Gastroesophageal sphincter (tissue), 4 donors: ENCODE measurements around the gene SH3PXD2B. TPM values are rescaled to one million over a fixed set of nuclear protein-coding genes. Genes with fewer than 3 reads are reported as not detected.

Experiments used
- ATAC-seq: fragments of 150-250 bp; one replicate; pipeline ENCODE4 v1.9.1; 2016; ENCODE audit warnings: mild to moderate bottlenecking, moderate library complexity
- H3K27ac ChIP-seq, 4 donors: fragments of 200-600 bp; sonication (generic) in 3 of 4; 1 replicate in 3 of 4; 2 replicates in 1 of 4; pipeline ENCODE4 v1.5.1; 2016 to 2019
- H3K27me3 ChIP-seq: fragments of 200-600 bp; sonication (generic); one replicate; pipeline ENCODE4 v1.5.1; 2019
- H3K36me3 ChIP-seq, 2 donors: fragments of 200-600 bp; sonication (generic); one replicate each; pipeline ENCODE4 v1.5.1; 2019; ENCODE audit warnings: control low read depth in 1 of 2
- H3K4me1 ChIP-seq, 3 donors: fragments of 200-600 bp; sonication (generic); 1 replicate in 2 of 3; 2 replicates in 1 of 3; pipeline ENCODE4 v1.5.1; 2016 to 2019; ENCODE audit warnings: control low read depth in 2 of 3
- H3K4me3 ChIP-seq, 2 donors: fragments of 200-600 bp; sonication (generic); one replicate each; pipeline ENCODE4 v1.5.1; 2019; ENCODE audit warnings: mild to moderate bottlenecking in 1 of 2, moderate library complexity in 1 of 2
- H3K9me3 ChIP-seq, 3 donors: fragments of 200-600 bp; sonication (generic); one replicate each; pipeline ENCODE4 v1.5.1; 2017 to 2019; ENCODE audit warnings: control low read depth in 2 of 3
- CTCF ChIP-seq, 4 experiments: fragments of 200-600 bp in 2 of 4; fragments of 450-650 bp in 2 of 4; sonication (generic) in 1 of 4; IDR thresholded peaks; one replicate each; pipeline ENCODE4 v1.5.1; 2017 to 2019; ENCODE audit warnings: antibody characterized with exemption in 4 of 4, mild to moderate bottlenecking in 2 of 4, moderate library complexity in 2 of 4
- EP300 ChIP-seq: sonication (generic); formaldehyde crosslinking; IDR thresholded peaks from one replicate; pipeline ENCODE4 v1.6.1; 2017; ENCODE audit warnings: antibody characterized with exemption, mild to moderate bottlenecking
- POLR2A ChIP-seq, 2 donors: fragments of 450-650 bp; IDR thresholded peaks; one replicate each; pipeline ENCODE4 v1.6.1; 2017; ENCODE audit warnings: antibody characterized with exemption in 2 of 2, mild to moderate bottlenecking in 2 of 2, moderate library complexity in 1 of 2
- POLR2AphosphoS5 ChIP-seq: sonication (generic); formaldehyde crosslinking; IDR thresholded peaks from one replicate; pipeline ENCODE4 v1.6.1; 2017; ENCODE audit warnings: antibody characterized with exemption
- WGBS, 2 donors: methylation state at CpG; one replicate each; pipeline ENCODE4 v1.1.5; 2018; ENCODE audit warnings: low coverage in 1 of 2; 5-methylcytosine and 5-hydroxymethylcytosine counted together
- total RNA-seq, 4 donors: library from RNA; depleted of rRNA; stranded (reverse); fragments of >200 nt; gene quantifications; one replicate each; pipeline ENCODE4 v1.1.0, GENCODE V29; 2016

Gene SH3PXD2B
- total RNA-seq, 4 donors from 2014 or later = 40.2 to 80.9 (median 56.0) TPM

- H3K27me3 ChIP-seq = no peaks in the 10 kb centered on the region
- H3K4me1 ChIP-seq = no peaks in the 10 kb centered on the region
- no peaks in the 10 kb centered on the region for H3K9me3 ChIP-seq
- no peak for TF ChIP-seq POLR2A (IDR thresholded peaks at IDR 0.05)
- TF ChIP-seq EP300 = no peak
- TF ChIP-seq CTCF (IDR thresholded peaks at IDR 0.05) = no peak
- TF ChIP-seq POLR2AphosphoS5 = no peak
- ATAC-seq = no peak
- H3K27ac ChIP-seq = no peak overlapping the region
- peaks cover 0 to 95% of the 10 kb centered on the region in 2 donors for H3K36me3 ChIP-seq
- no peak overlapping the region for H3K4me3 ChIP-seq
- WGBS, 2 donors = 81% methylated on average over 2 of the region's 4 CpGs; no CpG with 5 or more reads in 1 of the 2 donors
Measured at GRCh38 chr5:172362755-172363154, 91.6 kb downstream of the SH3PXD2B start.

- Histone ChIP-seq H3K9me3 (no peaks in the 10 kb centered on the region), H3K36me3 (peaks cover 0 to 96% of the 10 kb centered on the region in 2 donors), H3K27me3 (no peaks in the 10 kb centered on the region), H3K4me3 (no peak overlapping the region), H3K27ac (no peak overlapping the region), H3K4me1 (no peaks in the 10 kb centered on the region)
- TF ChIP-seq POLR2A (IDR thresholded peaks at IDR 0.05) = no peak
- peak; percentile 59 for TF ChIP-seq POLR2AphosphoS5
- TF ChIP-seq EP300 = no peak
- 67 to 76% methylated on average over 6 to 8 of the region's 9 CpGs for WGBS, 2 donors
- peak; percentile 42 for ATAC-seq
Measured at GRCh38 chr5:172361566-172362238, 92.6 kb downstream of the SH3PXD2B start.

GRCh38 chr5:172358345-172358744, 96.0 kb downstream of the SH3PXD2B start:
- ATAC-seq = no peak
- 93% methylated on average over 3 of the region's 7 CpGs; no CpG with 5 or more reads in 1 of the 2 donors for WGBS, 2 donors
- peaks cover 0 to 99% of the 10 kb centered on the region in 2 donors for H3K36me3 ChIP-seq

GRCh38 chr5:172356527-172356926, 97.8 kb downstream of the SH3PXD2B start:
- no peaks in the 10 kb centered on the region for H3K27me3 ChIP-seq
- no peak for ATAC-seq
- no peak for TF ChIP-seq EP300
- TF ChIP-seq CTCF (IDR thresholded peaks at IDR 0.05) = no peak
- TF ChIP-seq POLR2A (IDR thresholded peaks at IDR 0.05) = no peak
- no peak for TF ChIP-seq POLR2AphosphoS5
- H3K4me3 ChIP-seq = no peak overlapping the region
- 100% methylated on average over 1 of the region's 10 CpGs; no CpG with 5 or more reads in 1 of the 2 donors for WGBS, 2 donors
- H3K36me3 ChIP-seq = peaks cover 0 to 99% of the 10 kb centered on the region in 2 donors
- H3K9me3 ChIP-seq = no peaks in the 10 kb centered on the region
- H3K27ac ChIP-seq = no peak overlapping the region
- H3K4me1 ChIP-seq = peaks cover 0 to 5% (median 0%) of the 10 kb centered on the region in 3 donors

More at GRCh38 chr5:172358345-172358744, 96.0 kb downstream of the SH3PXD2B start:
- Histone ChIP-seq H3K27ac (no peak overlapping the region), H3K9me3 (no peaks in the 10 kb centered on the region), H3K27me3 (no peaks in the 10 kb centered on the region), H3K4me3 (no peak overlapping the region), H3K4me1 (peaks cover 0 to 5% (median 0%) of the 10 kb centered on the region in 3 donors)
- TF ChIP-seq EP300 (no peak), CTCF (IDR thresholded peaks at IDR 0.05) (no peak), POLR2AphosphoS5 (no peak), POLR2A (IDR thresholded peaks at IDR 0.05) (no peak)

- Histone ChIP-seq H3K4me3 (no peak overlapping the region), H3K4me1 (peaks cover 0 to 5% (median 0%) of the 10 kb centered on the region in 3 donors), H3K27ac (no peak overlapping the region), H3K9me3 (no peaks in the 10 kb centered on the region), H3K36me3 (peaks cover 0 to 99% of the 10 kb centered on the region in 2 donors), H3K27me3 (no peaks in the 10 kb centered on the region)
- WGBS, 2 donors = 60 to 82% methylated on average over 1 to 2 of the region's 4 CpGs
- ATAC-seq = no peak
- TF ChIP-seq POLR2A (IDR thresholded peaks at IDR 0.05) (no peak), POLR2AphosphoS5 (no peak)
Measured at GRCh38 chr5:172356047-172356446, 98.3 kb downstream of the SH3PXD2B start.

- Histone ChIP-seq H3K4me3 (no peak overlapping the region), H3K27me3 (no peaks in the 10 kb centered on the region), H3K36me3 (peaks cover 0 to 99% of the 10 kb centered on the region in 2 donors), H3K9me3 (no peaks in the 10 kb centered on the region), H3K4me1 (peaks cover 0 to 5% (median 0%) of the 10 kb centered on the region in 3 donors), H3K27ac (no peak overlapping the region)
- TF ChIP-seq CTCF (IDR thresholded peaks at IDR 0.05) (no peak), POLR2A (IDR thresholded peaks at IDR 0.05) (no peak), EP300 (no peak), POLR2AphosphoS5 (no peak)
- no peak for ATAC-seq
- WGBS, 2 donors = 88% methylated on average over 7 of the region's 10 CpGs; no CpG with 5 or more reads in 1 of the 2 donors
Measured at GRCh38 chr5:172353846-172354245, 100.5 kb downstream of the SH3PXD2B start.
